ENCODE measurements around the gene DNASE1L3. TPM values are rescaled to one million over a fixed set of nuclear protein-coding genes. Genes with fewer than 3 reads are reported as not detected.

DNASE1L3 gene
- total and polyA plus RNA-seq, 2 of the 13 experiments (the other 11 are each of a cell fraction or from before 2014, with no cell fraction given) = 0.86 to 1.7 TPM

GRCh38 chr3:58183891-58184290, 26.9 kb downstream of the DNASE1L3 start (continued):
- TF ChIP-seq ATF1 (CRISPR knock-in tag; IDR thresholded peaks at IDR 0.05) (no peak), EED (CRISPR knock-in tag; IDR thresholded peaks at IDR 0.05) (no peak), BATF2 (CRISPR knock-in tag; IDR thresholded peaks at IDR 0.05) (no peak), CEBPB (IDR thresholded peaks at IDR 0.05; ENCODE audit: borderline replicate concordance, low read depth, low read length) (no peak)

- Histone ChIP-seq H3K27me3 (ENCODE audit: control insufficient read depth in 1 of 2, insufficient read depth in 2 of 2, low read length in 2 of 2) (peaks cover 0 to 14% of the 10 kb centered on the region in 2 experiments; a peak in 2 of 5 replicates), H3K4me3 (replicated peaks in 1 of 3; ENCODE audit: insufficient read depth in 1 of 3, low read depth in 2 of 3, low read length in 3 of 3) (no peak overlapping the region), H4K20me1 (ENCODE audit: insufficient read depth, low read length) (no peaks in the 10 kb centered on the region), H3K27ac (ENCODE audit: extremely low read length, insufficient read depth, low read length) (no peak overlapping the region), H3K36me3 (replicated peaks in 1 of 2; ENCODE audit: control insufficient read depth in 1 of 2, insufficient read depth in 2 of 2, low read length in 2 of 2) (no peaks in the 10 kb centered on the region), H3K4me2 (ENCODE audit: low read depth, low read length) (no peak overlapping the region), H3K79me2 (ENCODE audit: insufficient read depth, low read length) (no peaks in the 10 kb centered on the region), H2AFZ (ENCODE audit: low read length) (no peak overlapping the region), H3K9ac (ENCODE audit: insufficient read depth, low read depth, low read length) (no peak overlapping the region), H3K4me1 (ENCODE audit: insufficient read depth, low read length) (peaks cover 90% of the 10 kb centered on the region), H3K9me3 (ENCODE audit: low read length) (no peaks in the 10 kb centered on the region)
- ATAC-seq (no peak), FAIRE-seq (no peak), DNase-seq (ENCODE audit: low spot score) (no peak)
- 31% methylated on average over 1 of the region's 1 CpG for WGBS (ENCODE audit: low lambda C conversion rate)
- CTCF ChIA-PET (ENCODE audit: low intra/inter-chr PET ratio, low total read pairs) = no interaction called here
- in situ Hi-C loops (cut with HindIII; ENCODE audit: extremely low pct_ligation_motif_present, low pct_unique_long_range_greater_than_20kb) = loop anchor here (5.0 to 10.0 kb wide), 2 partner anchors 34 to 232 kb away; no protein-coding TSS in a partner anchor
- intact Hi-C loops (cut with micrococcal nuclease; ENCODE audit: unreplicated experiment) = no loop called here
- POLR2A ChIA-PET = interaction anchor here (1.8 kb wide), 1 partner anchor 123 kb away, joined by 10 read pairs; the partner anchor contains the start of genes HTD2 and RPP14
- no TSS peak for BruUV-seq (replicated peaks)
- TF ChIP-seq KMT2B (CRISPR knock-in tag; IDR thresholded peaks at IDR 0.05) = no peak
- TF ChIP-seq ZNF737 (CRISPR knock-in tag; IDR thresholded peaks at IDR 0.05; ENCODE audit: borderline replicate concordance) = no peak
- no peak for TF ChIP-seq SRSF4 (IDR thresholded peaks at IDR 0.05; ENCODE audit: low read depth, low read length, poor library complexity, severe bottlenecking)
- TF ChIP-seq JUN (CRISPR knock-in tag; IDR thresholded peaks at IDR 0.05) = no peak
- no peak for TF ChIP-seq ZNF563 (CRISPR knock-in tag; IDR thresholded peaks at IDR 0.05)
- TF ChIP-seq U2AF2 (IDR thresholded peaks at IDR 0.05; ENCODE audit: low read depth, low read length) = no peak
- no peak for TF ChIP-seq XRCC5 (optimal IDR thresholded peaks at IDR 0.05; ENCODE audit: low read length)
- TF ChIP-seq NR2F6 (IDR thresholded peaks at IDR 0.05) = no peak
- TF ChIP-seq NR2F6 (CRISPR knock-in tag; IDR thresholded peaks at IDR 0.05) = no peak
- no peak for TF ChIP-seq KLF15 (CRISPR knock-in tag; IDR thresholded peaks at IDR 0.05; ENCODE audit: borderline replicate concordance)
- TF ChIP-seq ZNF652 (CRISPR knock-in tag; IDR thresholded peaks at IDR 0.05; ENCODE audit: borderline replicate concordance, low read depth) = no peak
- no peak for TF ChIP-seq BCLAF1 (IDR thresholded peaks at IDR 0.05)
- no peak for TF ChIP-seq ZNF3 (CRISPR knock-in tag; IDR thresholded peaks at IDR 0.05)
- no peak for TF ChIP-seq ZNF124 (CRISPR knock-in tag; IDR thresholded peaks at IDR 0.05)
- no peak for TF ChIP-seq FIP1L1 (IDR thresholded peaks at IDR 0.05; ENCODE audit: borderline replicate concordance, insufficient read depth, low read depth, low read length)
Measured at GRCh38 chr3:58183221-58183620, 27.6 kb downstream of the DNASE1L3 start.
